Hepatocyte (in vitro differentiated cells): ENCODE measurements around the gene CDK3.

Source experiments
- CTCF ChIP-seq: fragments of 200-600 bp; sonication (generic); IDR thresholded peaks from 2 replicates; pipeline ENCODE4 v1.5.1; 2016; ENCODE audit warnings: antibody characterized with exemption, mild to moderate bottlenecking; ENCODE audit not compliant: poor library complexity
- EZH2 ChIP-seq: fragments of 200-600 bp; sonication (generic); IDR thresholded peaks from 2 replicates; pipeline ENCODE4 v1.6.1; 2016; ENCODE audit warnings: antibody characterized with exemption, mild to moderate bottlenecking, borderline replicate concordance
- EZH2phosphoT487 ChIP-seq: fragments of 200-600 bp; sonication (generic); IDR thresholded peaks from one replicate; pipeline ENCODE4 v1.6.1; 2018; ENCODE audit warnings: antibody characterized with exemption, mild to moderate bottlenecking, low read depth, moderate library complexity; ENCODE audit not compliant: unreplicated experiment, severe bottlenecking

GRCh38 chr17:75950855-75951554 lies 49.6 kb upstream of the CDK3 start:
- TF ChIP-seq EZH2phosphoT487: no peak
- no peak for TF ChIP-seq CTCF
- TF ChIP-seq EZH2: no peak
